Liver (tissue), 9 donors: ENCODE data around the gene AKT3. TPM values are rescaled to one million over a fixed set of nuclear protein-coding genes. Genes with fewer than 3 reads are reported as not detected.
"Not testable (repeated sequence)": the region's sequence is repeated elsewhere in the genome, so short reads cannot be mapped to it uniquely, and the experiment has no call there.

Experiments used
- DNase-seq: peaks from one replicate; pipeline ENCODE4 v3.0.0-alpha.2; 2017; ENCODE audit warnings: low spot score
- H3K27ac ChIP-seq, 2 donors: one replicate each; pipeline ENCODE4 v1.7.0; 2013; ENCODE audit warnings: inconsistent platforms in 2 of 2, low read length in 2 of 2, control low read depth in 1 of 2, low read depth in 1 of 2, mild to moderate bottlenecking in 1 of 2
- H3K27me3 ChIP-seq, 4 donors: one replicate each; pipeline versions ENCODE4 v1.6.1 to v1.7.0; 2013; ENCODE audit warnings: low read length in 3 of 4, inconsistent platforms in 1 of 4, mild to moderate bottlenecking in 1 of 4, moderate library complexity in 1 of 4; ENCODE audit not compliant: control insufficient read depth in 4 of 4, insufficient read depth in 4 of 4
- H3K36me3 ChIP-seq, 4 donors: one replicate each; pipeline versions ENCODE4 v1.6.1 to v1.7.0; 2013; ENCODE audit warnings: low read length in 3 of 4, mild to moderate bottlenecking in 3 of 4, low read depth in 1 of 4, moderate library complexity in 1 of 4; ENCODE audit not compliant: control insufficient read depth in 4 of 4, insufficient read depth in 3 of 4
- H3K4me1 ChIP-seq, 4 donors: one replicate each; pipeline versions ENCODE4 v1.6.1 to v1.7.0; 2013; ENCODE audit warnings: low read length in 3 of 4, mild to moderate bottlenecking in 3 of 4, moderate library complexity in 1 of 4; ENCODE audit not compliant: control insufficient read depth in 4 of 4, insufficient read depth in 4 of 4
- H3K4me3 ChIP-seq, 3 donors: one replicate each; pipeline versions ENCODE4 v1.6.1 to v1.7.0; 2013; ENCODE audit warnings: low read length in 3 of 3, control low read depth in 1 of 3, low read depth in 1 of 3, mild to moderate bottlenecking in 1 of 3
- H3K9ac ChIP-seq, 2 donors: one replicate each; pipeline ENCODE4 v1.7.0; 2013; ENCODE audit warnings: low read length in 2 of 2, mild to moderate bottlenecking in 2 of 2, moderate library complexity in 2 of 2, control low read depth in 1 of 2, low read depth in 1 of 2
- H3K9me3 ChIP-seq, 4 donors: one replicate each; pipeline versions ENCODE4 v1.6.1 to v1.7.0; 2013; ENCODE audit warnings: low read length in 3 of 4; ENCODE audit not compliant: control insufficient read depth in 4 of 4
- ATF3 ChIP-seq: IDR thresholded peaks from 2 replicates; pipeline ENCODE4 v1.6.1; 2016; ENCODE audit warnings: antibody characterized with exemption
- CTCF ChIP-seq: fragments of 150-350 bp; IDR thresholded peaks from 2 replicates; pipeline ENCODE4 v1.5.1; 2017; ENCODE audit warnings: improper control_type of control experiment, low read depth, low read length; ENCODE audit not compliant: missing input control
- EGR1 ChIP-seq, 2 donors: IDR thresholded peaks; 2 replicates each; pipeline ENCODE4 v1.6.1; 2016 to 2018; ENCODE audit warnings: antibody characterized with exemption in 2 of 2, low read depth in 2 of 2
- FOXA1 ChIP-seq: IDR thresholded peaks from 2 replicates; pipeline ENCODE4 v1.6.1; 2016; ENCODE audit warnings: antibody characterized with exemption
- FOXA2 ChIP-seq: IDR thresholded peaks from 2 replicates; pipeline ENCODE4 v1.6.1; 2016; ENCODE audit warnings: antibody characterized with exemption
- GABPA ChIP-seq, 2 donors: IDR thresholded peaks in 1 of 2; conservative IDR thresholded peaks in 1 of 2; 2 replicates each; pipeline ENCODE4 v1.6.1; 2016; ENCODE audit warnings: antibody characterized with exemption in 2 of 2, mild to moderate bottlenecking in 1 of 2, moderate library complexity in 1 of 2
- JUND ChIP-seq, 2 donors: IDR thresholded peaks; 2 replicates each; pipeline ENCODE4 v1.6.1; 2016; ENCODE audit warnings: antibody characterized with exemption in 2 of 2
- MAX ChIP-seq: IDR thresholded peaks from 2 replicates; pipeline ENCODE4 v1.6.1; 2016; ENCODE audit warnings: antibody characterized with exemption
- NR2F2 ChIP-seq: IDR thresholded peaks from 2 replicates; pipeline ENCODE4 v1.6.1; 2016; ENCODE audit warnings: antibody characterized with exemption
- RXRA ChIP-seq, 2 donors: IDR thresholded peaks; 2 replicates each; pipeline ENCODE4 v1.6.1; 2017 to 2018; ENCODE audit warnings: antibody characterized with exemption in 2 of 2, mild to moderate bottlenecking in 1 of 2
- ZBTB33 ChIP-seq: IDR thresholded peaks from 2 replicates; pipeline ENCODE4 v1.6.1; 2016; ENCODE audit warnings: antibody characterized with exemption
- WGBS: extraction: QIAGEN DNeasy Blood & Tissue Kit; methylation state at CpG from one replicate; pipeline ENCODE4 v1.1.7; 2013; 5-methylcytosine and 5-hydroxymethylcytosine counted together
- polyA plus RNA-seq, 2 donors: library from polyadenylated mRNA; stranded (reverse) in 1 of 2; unstranded in 1 of 2; fragments of 200-250 nt in 1 of 2; fragments of >200 nt in 1 of 2; fragmentation: Nextera tagmentation in 1 of 2; extraction: Ambion mirVana in 1 of 2; gene quantifications; one replicate each; pipeline versions ENCODE4 v1.2.1 to v1.2.3, GENCODE V29; 2013 to 2015
- total RNA-seq, 2 donors: library from RNA; depleted of rRNA; stranded (reverse); fragments of >200 nt; gene quantifications; one replicate each; pipeline ENCODE4 v1.2.3, GENCODE V29; 2014
- donor health status: healthy.
- donor health status: healthy.
- donor health status: healthy.
- donor health status: healthy.
- donor health status: healthy.

Gene AKT3
- total and polyA plus RNA-seq, 4 donors: 1.7 to 7.6 (median 2.8) TPM

- H3K4me3 ChIP-seq: no peak overlapping the region
- H3K9me3 ChIP-seq: no peaks in the 10 kb centered on the region
- whole genome bisulfite sequencing: 86% methylated on average over 2 of the region's 2 CpGs
- no peak overlapping the region for H3K27ac ChIP-seq
- H3K27me3 ChIP-seq: no peaks in the 10 kb centered on the region
- H3K36me3 ChIP-seq: no peaks in the 10 kb centered on the region
- no peak overlapping the region for H3K9ac ChIP-seq
- DNase-seq: no peak
- no peaks in the 10 kb centered on the region for H3K4me1 ChIP-seq
- no peak for TF ChIP-seq NR2F2
- no peak for TF ChIP-seq ZBTB33
- no peak for TF ChIP-seq CTCF
- TF ChIP-seq JUND (IDR thresholded peaks at IDR 0.05): no peak
- no peak for TF ChIP-seq GABPA (IDR thresholded peaks at IDR 0.05 in 1 of 2, conservative IDR thresholded peaks at IDR 0.05 in 1 of 2)
Observed at GRCh38 chr1:243667591-243667990, 182.5 kb downstream of the AKT3 start.

- no peak for DNase-seq
- H3K36me3 ChIP-seq: no peaks in the 10 kb centered on the region
- no peak overlapping the region for H3K9ac ChIP-seq
- H3K9me3 ChIP-seq: no peaks in the 10 kb centered on the region
- TF ChIP-seq ZBTB33 (no peak), RXRA (IDR thresholded peaks at IDR 0.05) (peak in 1 of 2 donors; percentile 11), MAX (no peak), EGR1 (IDR thresholded peaks at IDR 0.05; ENCODE audit: low read depth in 2 of 2) (no peak)
- 92% methylated on average over 5 of the region's 5 CpGs for WGBS
- no peaks in the 10 kb centered on the region for H3K27me3 ChIP-seq
- H3K27ac ChIP-seq: no peak overlapping the region
- no peak overlapping the region for H3K4me3 ChIP-seq
- no peaks in the 10 kb centered on the region for H3K4me1 ChIP-seq
Observed at GRCh38 chr1:243667133-243667532, 182.9 kb downstream of the AKT3 start.

- Histone ChIP-seq H3K4me1 (no peaks in the 10 kb centered on the region), H3K9ac (no peak overlapping the region), H3K9me3 (no peaks in the 10 kb centered on the region), H3K27ac (no peak overlapping the region), H3K36me3 (no peaks in the 10 kb centered on the region), H3K4me3 (no peak overlapping the region), H3K27me3 (no peaks in the 10 kb centered on the region)
- DNase-seq: no peak
- TF ChIP-seq GABPA (IDR thresholded peaks at IDR 0.05 in 1 of 2, conservative IDR thresholded peaks at IDR 0.05 in 1 of 2): no peak
- no peak for TF ChIP-seq CTCF
- TF ChIP-seq RXRA (IDR thresholded peaks at IDR 0.05): no peak
- no peak for TF ChIP-seq ATF3
- no peak for TF ChIP-seq EGR1 (IDR thresholded peaks at IDR 0.05; ENCODE audit: low read depth in 2 of 2)
- TF ChIP-seq FOXA2: no peak
- TF ChIP-seq FOXA1: no peak
- WGBS: 94% methylated on average over 1 of the region's 1 CpG
Observed at GRCh38 chr1:243663651-243664050, 186.4 kb downstream of the AKT3 start.

- not testable (repeated sequence) for H3K36me3 ChIP-seq, H3K4me3 ChIP-seq, H3K4me1 ChIP-seq, H3K27me3 ChIP-seq, DNase-seq, H3K27ac ChIP-seq, H3K9me3 ChIP-seq, H3K9ac ChIP-seq
- WGBS: no CpG with 5 or more reads among the region's 1 CpG
Observed at GRCh38 chr1:243662169-243662568, 187.9 kb downstream of the AKT3 start.
